GM10248 (cell line): ENCODE results near the gene CD33.
"Not testable (repeated sequence)": the region's sequence is repeated elsewhere in the genome, so short reads cannot be mapped to it uniquely, and the experiment has no call there.

ENCODE experiments used
- CTCF ChIA-PET: fragments of 300-600 bp; sonication (Branson Sonifier 250); formaldehyde crosslinking; extraction: SDS; loops from one replicate; lab custom pipeline; 2021; ENCODE audit warnings: antibody characterized with exemption; lab: Yijun Ruan, JAX
- POLR2A ChIA-PET: fragments of 350-650 bp; sonication (Branson Sonifier 250); formaldehyde crosslinking; extraction: SDS; loops from one replicate; lab custom pipeline; 2020; ENCODE audit warnings: antibody characterized with exemption; lab: Yijun Ruan, JAX
- DNase-seq: peaks from one replicate; pipeline ENCODE4 v3.0.0; 2012; ENCODE audit errors: extremely low spot score
- CTCF ChIP-seq: IDR thresholded peaks from 2 replicates; pipeline ENCODE4 v1.5.1; 2012; ENCODE audit warnings: mild to moderate bottlenecking, low read depth; ENCODE audit errors: extremely low read depth, missing control alignments, control extremely low read depth

The CD33 gene

GRCh38 chr19:51224898-51225393, at the start of gene CD33:
Gene CD33, plus strand, starts transcription at chr19:51225080. Its CDS starts 39 bp downstream, at chr19:51225119.
- CTCF ChIA-PET, POLR2A ChIA-PET, DNase-seq: not testable (repeated sequence)

- POLR2A ChIA-PET, result no interaction called here
- no peak for TF ChIP-seq CTCF
- CTCF ChIA-PET, result interaction anchor here (1.6 to 2.9 kb wide), 3 partner anchors 10 to 80 kb away, joined by 6 to 11 read pairs (median 7); no protein-coding TSS in a partner anchor
- DNase-seq, result no peak
These were observed 45.6 kb upstream of the CD33 start for GRCh38 chr19:51179256-51179655.

GRCh38 chr19:51181377-51181912, 43.4 kb upstream of the CD33 start:
- no peak for TF ChIP-seq CTCF
- ChIA-PET POLR2A (no interaction called here), CTCF (no interaction called here)
- DNase-seq, result no peak

GRCh38 chr19:51181913-51182419, 42.9 kb upstream of the CD33 start:
- TF ChIP-seq CTCF, result no peak
- no peak for DNase-seq
- ChIA-PET POLR2A (no interaction called here), CTCF (no interaction called here)

- no peak for DNase-seq
- POLR2A ChIA-PET, result no interaction called here
- CTCF ChIA-PET, result no interaction called here
- no peak for TF ChIP-seq CTCF
These were observed 41.3 kb upstream of the CD33 start for GRCh38 chr19:51183629-51184028.

- ChIA-PET CTCF (no interaction called here), POLR2A (no interaction called here)
- DNase-seq, result no peak
- TF ChIP-seq CTCF, result no peak
These were observed 39.6 kb upstream of the CD33 start for GRCh38 chr19:51185069-51185867.

GRCh38 chr19:51185868-51186215, 39.0 kb upstream of the CD33 start:
- POLR2A ChIA-PET, result no interaction called here
- DNase-seq, result no peak
- CTCF ChIA-PET, result no interaction called here
- no peak for TF ChIP-seq CTCF
